Activated CD8-positive, alpha-beta memory T cell treated with anti-CD3 and anti-CD28 coated beads for 4 hours (primary cell): ENCODE measurements around the gene MAP3K2.
A peak's percentile ranks its signal among the peaks of the same experiment; 100 is the strongest.

Experiments used
- DNase-seq, 2 donors: peaks; one replicate each; pipeline ENCODE4 v3.0.0-alpha.2; 2020; ENCODE audit warnings: low read depth in 2 of 2

Gene MAP3K2

GRCh38 chr2:127406454-127406853 is 18.7 kb upstream of the MAP3K2 start:
- DNase-seq = no peak

GRCh38 chr2:127405255-127405610 is 17.5 kb upstream of the MAP3K2 start:
- DNase-seq = no peak

GRCh38 chr2:127404466-127405254 is 16.9 kb upstream of the MAP3K2 start:
- DNase-seq = no peak

- no peak for DNase-seq
Measured at GRCh38 chr2:127403460-127403859, 15.7 kb upstream of the MAP3K2 start.

GRCh38 chr2:127401757-127402695 is 14.3 kb upstream of the MAP3K2 start:
- no peak for DNase-seq

- no peak for DNase-seq
Measured at GRCh38 chr2:127400897-127401756, 13.4 kb upstream of the MAP3K2 start.

DNA sequence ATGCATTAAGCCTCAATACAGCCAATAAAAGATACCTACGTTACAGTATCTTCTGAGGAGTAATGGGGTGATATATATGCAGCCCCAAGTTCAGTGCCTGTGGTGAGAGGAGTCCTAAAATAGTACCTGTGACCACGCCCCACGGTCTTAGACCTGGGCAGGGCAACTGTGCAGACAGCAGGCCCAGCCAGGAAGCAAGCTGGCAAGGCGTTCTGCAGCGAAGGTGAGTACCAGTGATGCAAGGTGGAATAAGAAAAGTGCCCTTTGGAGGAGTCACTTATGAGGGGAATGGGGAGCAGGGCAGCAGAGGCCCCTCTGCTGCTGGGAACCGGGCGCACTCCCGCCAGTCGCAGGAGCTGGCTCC is 12.7 kb upstream of the MAP3K2 start:
- no peak for DNase-seq

- DNase-seq = peak in 1 of 2 donors; percentile 30
Measured at GRCh38 chr2:127398239-127398590, 10.4 kb upstream of the MAP3K2 start.

DNA sequence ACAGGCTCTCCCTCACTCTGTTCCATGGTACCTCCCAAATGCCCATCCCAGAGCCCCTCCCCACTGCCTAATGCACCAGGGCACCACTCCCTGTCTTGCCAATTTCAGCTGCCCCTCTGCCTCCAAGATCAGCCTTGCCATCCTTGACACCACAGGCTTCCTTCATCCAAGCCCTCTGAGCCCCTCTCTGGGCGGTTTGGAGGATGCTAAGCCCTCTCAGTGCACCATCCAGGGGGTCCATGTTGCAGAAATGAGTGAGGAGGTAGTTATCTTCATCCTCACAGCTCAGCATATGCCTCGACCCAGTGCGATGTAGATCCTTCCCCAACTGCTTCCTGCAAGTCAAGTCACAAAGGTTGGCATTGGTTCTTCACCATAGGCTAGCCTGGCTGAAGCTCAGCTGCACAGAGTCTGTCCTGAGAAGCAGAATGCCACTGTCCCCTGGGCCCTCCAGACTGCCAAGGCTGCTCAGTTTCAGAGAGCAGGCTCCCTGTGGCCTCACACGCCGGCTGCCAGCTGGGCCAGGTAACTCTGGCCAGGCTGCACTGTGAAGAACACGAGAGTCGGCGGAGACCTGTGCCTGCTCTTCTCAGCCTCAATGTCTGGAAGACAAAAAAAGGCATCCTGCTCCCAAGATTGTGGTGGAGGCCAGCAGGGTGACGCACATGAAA is 9.9 kb upstream of the MAP3K2 start:
- no peak for DNase-seq

GRCh38 chr2:127394492-127394891 is 6.7 kb upstream of the MAP3K2 start:
- DNase-seq = no peak

GRCh38 chr2:127392828-127393578 is 5.2 kb upstream of the MAP3K2 start:
- DNase-seq = no peak

- no peak for DNase-seq
Measured at GRCh38 chr2:127392133-127392827, 4.5 kb upstream of the MAP3K2 start.

- DNase-seq = no peak
Measured at GRCh38 chr2:127389778-127390435, 2.1 kb upstream of the MAP3K2 start.

DNA sequence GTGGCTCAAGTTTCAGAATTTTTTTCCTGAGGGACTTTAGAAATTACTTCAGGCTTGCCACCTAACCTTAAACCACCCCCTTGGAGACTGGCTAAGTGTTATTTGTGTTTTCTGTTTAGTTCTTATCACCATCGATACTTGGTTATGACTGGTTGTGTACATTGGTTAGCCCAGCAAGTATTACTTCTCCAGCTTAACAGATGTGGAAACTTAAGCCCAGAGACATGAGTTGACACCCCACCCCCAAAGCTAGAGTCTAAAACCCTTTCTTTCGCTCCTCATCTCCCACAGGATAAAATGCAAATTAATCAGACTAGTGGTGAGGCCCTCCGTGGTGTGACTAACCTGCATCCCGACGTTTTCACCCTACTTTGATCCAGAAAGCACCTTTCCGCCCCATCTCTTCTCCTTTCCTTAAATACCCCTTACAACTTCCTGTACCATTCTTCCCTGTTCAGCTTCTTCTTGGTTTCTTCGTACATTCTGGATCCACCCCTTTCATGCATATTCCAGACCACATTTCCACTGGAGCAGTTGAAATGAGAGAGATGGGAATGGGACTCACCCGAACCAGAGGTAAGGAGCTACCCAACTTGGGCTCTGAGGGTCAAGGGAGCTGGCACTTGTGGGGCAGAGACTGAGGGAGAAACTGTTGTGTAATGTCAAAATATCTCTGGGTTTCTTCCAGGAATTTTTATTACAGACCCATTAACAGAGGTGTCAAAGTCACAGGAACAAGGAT is 819 bp upstream of the MAP3K2 start:
- no peak for DNase-seq

GRCh38 chr2:127386764-127387654 is 766 bp downstream of the MAP3K2 start:
- DNase-seq = peak; percentile 42 to 61

DNA sequence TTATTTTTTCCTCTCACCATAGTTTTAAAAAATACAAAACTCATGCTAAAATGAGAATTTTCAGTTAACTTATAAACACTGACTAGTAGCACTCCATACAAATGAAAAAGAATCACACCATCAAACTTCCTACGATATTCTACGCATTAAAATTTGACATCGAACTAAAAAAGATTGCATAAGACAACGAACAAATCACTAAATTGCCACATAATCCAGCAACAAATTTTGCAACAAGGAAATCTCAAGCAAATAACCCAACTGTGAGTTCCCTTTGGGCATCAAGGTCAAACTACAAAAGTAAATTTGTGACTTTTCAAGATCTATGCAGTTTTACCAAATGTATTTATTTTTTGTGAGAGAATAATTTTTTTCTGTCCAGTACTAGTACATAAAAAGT is 1.5 kb downstream of the MAP3K2 start:
- no peak for DNase-seq

DNA sequence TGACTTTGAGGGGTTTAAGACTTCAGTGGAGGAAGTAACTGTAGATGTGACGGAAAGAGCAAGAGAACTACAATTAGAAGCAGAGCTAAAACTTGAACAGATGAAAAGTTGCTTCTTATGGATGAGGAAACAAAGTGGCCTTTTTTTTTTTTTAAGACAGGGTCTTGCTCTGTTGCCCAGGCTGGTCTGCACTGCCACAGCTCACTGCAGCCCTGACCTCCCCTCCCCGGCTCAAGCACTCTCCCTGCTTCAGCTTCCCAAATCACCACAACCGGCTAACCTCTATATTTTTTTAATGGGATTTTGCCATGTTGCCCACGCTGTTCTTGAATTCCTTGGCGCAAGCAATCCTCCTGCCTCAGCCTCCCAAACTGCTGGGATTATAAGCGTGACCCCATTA is 3.2 kb downstream of the MAP3K2 start:
- no peak for DNase-seq

DNA sequence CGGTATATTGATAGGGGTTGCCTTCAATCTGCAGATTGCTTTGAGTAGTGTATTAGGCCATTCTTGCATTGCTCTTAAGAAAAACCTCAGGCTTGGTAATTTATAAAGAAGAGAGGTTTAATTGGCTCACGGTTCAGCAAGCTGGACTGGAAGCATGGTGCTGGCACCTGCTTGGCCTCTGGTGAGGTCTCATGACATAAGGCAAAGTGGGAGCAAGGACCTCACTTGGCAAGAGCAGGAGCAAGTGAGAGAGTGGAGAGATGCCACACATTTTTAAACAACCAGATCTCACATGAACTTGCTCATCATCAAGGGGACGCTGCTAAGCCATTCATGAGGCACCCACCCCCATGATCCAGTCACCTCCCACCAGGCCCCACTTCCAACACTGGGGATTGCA is 4.9 kb downstream of the MAP3K2 start:
- no peak for DNase-seq
